Liver (tissue), 9 donors: Measurements from ENCODE around the gene CETN2. TPM values are rescaled to one million over a fixed set of nuclear protein-coding genes. Genes with fewer than 3 reads are reported as not detected.

Experiments
- DNase-seq: peaks from one replicate; pipeline ENCODE4 v3.0.0-alpha.2; 2017; ENCODE audit warnings: low spot score
- H3K27ac ChIP-seq, 2 donors: one replicate each; pipeline ENCODE4 v1.7.0; 2013; ENCODE audit warnings: inconsistent platforms in 2 of 2, low read length in 2 of 2, control low read depth in 1 of 2, low read depth in 1 of 2, mild to moderate bottlenecking in 1 of 2
- H3K27me3 ChIP-seq, 4 donors: one replicate each; pipeline versions ENCODE4 v1.6.1 to v1.7.0; 2013; ENCODE audit warnings: low read length in 3 of 4, inconsistent platforms in 1 of 4, mild to moderate bottlenecking in 1 of 4, moderate library complexity in 1 of 4; ENCODE audit not compliant: control insufficient read depth in 4 of 4, insufficient read depth in 4 of 4
- H3K36me3 ChIP-seq, 4 donors: one replicate each; pipeline versions ENCODE4 v1.6.1 to v1.7.0; 2013; ENCODE audit warnings: low read length in 3 of 4, mild to moderate bottlenecking in 3 of 4, low read depth in 1 of 4, moderate library complexity in 1 of 4; ENCODE audit not compliant: control insufficient read depth in 4 of 4, insufficient read depth in 3 of 4
- H3K4me1 ChIP-seq, 4 donors: one replicate each; pipeline versions ENCODE4 v1.6.1 to v1.7.0; 2013; ENCODE audit warnings: low read length in 3 of 4, mild to moderate bottlenecking in 3 of 4, moderate library complexity in 1 of 4; ENCODE audit not compliant: control insufficient read depth in 4 of 4, insufficient read depth in 4 of 4
- H3K4me3 ChIP-seq, 3 donors: one replicate each; pipeline versions ENCODE4 v1.6.1 to v1.7.0; 2013; ENCODE audit warnings: low read length in 3 of 3, control low read depth in 1 of 3, low read depth in 1 of 3, mild to moderate bottlenecking in 1 of 3
- H3K9ac ChIP-seq, 2 donors: one replicate each; pipeline ENCODE4 v1.7.0; 2013; ENCODE audit warnings: low read length in 2 of 2, mild to moderate bottlenecking in 2 of 2, moderate library complexity in 2 of 2, control low read depth in 1 of 2, low read depth in 1 of 2
- H3K9me3 ChIP-seq, 4 donors: one replicate each; pipeline versions ENCODE4 v1.6.1 to v1.7.0; 2013; ENCODE audit warnings: low read length in 3 of 4; ENCODE audit not compliant: control insufficient read depth in 4 of 4
- EGR1 ChIP-seq, 2 donors: IDR thresholded peaks; 2 replicates each; pipeline ENCODE4 v1.6.1; 2016 to 2018; ENCODE audit warnings: antibody characterized with exemption in 2 of 2, low read depth in 2 of 2
- FOXA1 ChIP-seq: IDR thresholded peaks from 2 replicates; pipeline ENCODE4 v1.6.1; 2016; ENCODE audit warnings: antibody characterized with exemption
- FOXA2 ChIP-seq: IDR thresholded peaks from 2 replicates; pipeline ENCODE4 v1.6.1; 2016; ENCODE audit warnings: antibody characterized with exemption
- GABPA ChIP-seq, 2 donors: IDR thresholded peaks in 1 of 2; conservative IDR thresholded peaks in 1 of 2; 2 replicates each; pipeline ENCODE4 v1.6.1; 2016; ENCODE audit warnings: antibody characterized with exemption in 2 of 2, mild to moderate bottlenecking in 1 of 2, moderate library complexity in 1 of 2
- HNF4A ChIP-seq, 2 donors: conservative IDR thresholded peaks; 2 replicates each; pipeline ENCODE4 v1.6.1; 2016; ENCODE audit warnings: antibody characterized with exemption in 2 of 2, mild to moderate bottlenecking in 2 of 2
- HNF4G ChIP-seq: IDR thresholded peaks from 2 replicates; pipeline ENCODE4 v1.6.1; 2016; ENCODE audit warnings: antibody characterized with exemption
- MAX ChIP-seq: IDR thresholded peaks from 2 replicates; pipeline ENCODE4 v1.6.1; 2016; ENCODE audit warnings: antibody characterized with exemption
- RAD21 ChIP-seq, 2 donors: IDR thresholded peaks; 2 replicates each; pipeline ENCODE4 v1.6.1; 2016; ENCODE audit warnings: antibody characterized with exemption in 2 of 2, mild to moderate bottlenecking in 2 of 2
- REST ChIP-seq: IDR thresholded peaks from 2 replicates; pipeline ENCODE4 v1.6.1; 2016; ENCODE audit warnings: antibody characterized with exemption, mild to moderate bottlenecking
- RXRA ChIP-seq, 2 donors: IDR thresholded peaks; 2 replicates each; pipeline ENCODE4 v1.6.1; 2017 to 2018; ENCODE audit warnings: antibody characterized with exemption in 2 of 2, mild to moderate bottlenecking in 1 of 2
- SP1 ChIP-seq: IDR thresholded peaks from 2 replicates; pipeline ENCODE4 v1.6.1; 2018; ENCODE audit warnings: antibody characterized with exemption, mild to moderate bottlenecking
- TAF1 ChIP-seq: conservative IDR thresholded peaks from 2 replicates; pipeline ENCODE4 v1.6.1; 2016; ENCODE audit warnings: antibody characterized with exemption, mild to moderate bottlenecking
- YY1 ChIP-seq: IDR thresholded peaks from 2 replicates; pipeline ENCODE4 v1.6.1; 2016; ENCODE audit warnings: antibody characterized with exemption, mild to moderate bottlenecking
- WGBS: extraction: QIAGEN DNeasy Blood & Tissue Kit; methylation state at CpG from one replicate; pipeline ENCODE4 v1.1.7; 2013; 5-methylcytosine and 5-hydroxymethylcytosine counted together
- polyA plus RNA-seq, 2 donors: library from polyadenylated mRNA; stranded (reverse) in 1 of 2; unstranded in 1 of 2; fragments of 200-250 nt in 1 of 2; fragments of >200 nt in 1 of 2; fragmentation: Nextera tagmentation in 1 of 2; extraction: Ambion mirVana in 1 of 2; gene quantifications; one replicate each; pipeline versions ENCODE4 v1.2.1 to v1.2.3, GENCODE V29; 2013 to 2015
- total RNA-seq, 2 donors: library from RNA; depleted of rRNA; stranded (reverse); fragments of >200 nt; gene quantifications; one replicate each; pipeline ENCODE4 v1.2.3, GENCODE V29; 2014
- donor health status: healthy.
- donor health status: healthy.
- donor health status: healthy.
- donor health status: healthy.
- donor health status: healthy.

The CETN2 gene
- total and polyA plus RNA-seq, 4 donors, result 10.1 to 24.3 (median 13.7) TPM

DNA sequence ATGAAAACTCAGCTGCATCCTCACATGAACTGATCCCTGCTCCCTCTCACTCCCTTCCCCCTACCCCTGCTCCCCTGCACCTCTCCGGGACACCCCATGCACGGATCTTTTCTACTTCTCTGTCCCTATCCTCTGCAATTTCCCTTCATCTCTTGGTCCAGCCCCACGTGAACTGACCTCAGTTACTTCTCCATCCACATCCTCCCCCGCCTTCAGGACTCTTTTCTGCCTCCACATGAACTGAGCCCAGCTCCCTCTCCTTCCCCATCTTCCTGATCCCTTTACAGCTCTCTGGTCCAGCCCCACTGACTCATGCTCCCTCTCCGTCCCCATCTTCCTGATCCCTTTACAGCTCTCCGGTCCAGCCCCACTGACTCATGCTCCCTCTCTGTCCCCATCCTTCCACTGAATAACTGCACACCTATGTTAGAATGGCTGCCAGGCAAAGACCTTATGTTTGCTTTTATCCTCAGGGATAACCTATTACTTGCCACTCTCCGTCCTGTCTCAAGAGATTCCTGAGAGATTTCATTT, 5.6 kb downstream of the CETN2 start:
- Histone ChIP-seq H3K4me1 (peaks cover under 1 to 10% (median 6%) of the 10 kb centered on the region in 4 donors), H3K9me3 (no peaks in the 10 kb centered on the region), H3K36me3 (peaks cover 0 to 3% (median 1%) of the 10 kb centered on the region in 4 donors), H3K4me3 (no peak overlapping the region), H3K27me3 (no peaks in the 10 kb centered on the region), H3K27ac (no peak overlapping the region), H3K9ac (no peak overlapping the region)
- TF ChIP-seq EGR1 (IDR thresholded peaks at IDR 0.05; ENCODE audit: low read depth in 2 of 2), result no peak
- no peak for TF ChIP-seq REST
- no peak for TF ChIP-seq HNF4A (conservative IDR thresholded peaks at IDR 0.05)
- no peak for TF ChIP-seq TAF1
- TF ChIP-seq MAX, result no peak
- TF ChIP-seq SP1, result no peak
- no peak for TF ChIP-seq RXRA (IDR thresholded peaks at IDR 0.05)
- TF ChIP-seq HNF4G, result no peak
- TF ChIP-seq RAD21 (IDR thresholded peaks at IDR 0.05), result no peak
- WGBS, result 83% methylated on average over 7 of the region's 7 CpGs
- no peak for DNase-seq

DNA sequence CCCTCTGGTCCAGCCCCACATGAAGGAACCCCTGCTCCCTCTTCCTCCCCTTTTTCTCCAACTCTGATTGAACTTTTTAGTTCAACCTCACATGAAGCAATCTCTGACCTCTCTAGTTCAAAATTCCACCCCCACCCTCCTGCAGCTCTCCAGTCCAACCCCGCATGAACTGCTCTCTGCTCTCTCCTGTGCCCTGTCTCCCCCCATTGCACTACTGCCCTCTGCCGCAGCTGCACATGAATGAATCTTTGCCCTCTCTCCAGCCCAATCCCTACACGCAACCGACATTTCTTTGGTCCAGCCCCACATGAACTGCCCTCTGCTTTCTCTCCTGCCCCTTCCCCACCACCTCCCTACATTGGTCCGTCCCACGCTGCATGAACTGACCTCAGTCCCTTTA, 6.9 kb downstream of the CETN2 start:
- H3K36me3 ChIP-seq, result peaks cover 0 to 3% (median 1%) of the 10 kb centered on the region in 4 donors
- no peak overlapping the region for H3K9ac ChIP-seq
- H3K4me3 ChIP-seq, result no peak overlapping the region
- H3K9me3 ChIP-seq, result no peaks in the 10 kb centered on the region
- no peak for TF ChIP-seq FOXA2
- TF ChIP-seq RXRA (IDR thresholded peaks at IDR 0.05), result peak in 1 of 2 donors; percentile 51
- TF ChIP-seq HNF4A (conservative IDR thresholded peaks at IDR 0.05), result peak; percentile 66 to 73
- peak; percentile 22 for TF ChIP-seq SP1
- TF ChIP-seq RAD21 (IDR thresholded peaks at IDR 0.05), result no peak
- no peaks in the 10 kb centered on the region for H3K27me3 ChIP-seq
- H3K4me1 ChIP-seq, result peaks cover 0 to 8% (median 2%) of the 10 kb centered on the region in 4 donors
- no peak overlapping the region for H3K27ac ChIP-seq
- no peak for DNase-seq
- WGBS, result 34% methylated on average over 6 of the region's 6 CpGs

GRCh38 chrX:152822383-152823086, 8.0 kb downstream of the CETN2 start:
- no peaks in the 10 kb centered on the region for H3K9me3 ChIP-seq
- no peak overlapping the region for H3K4me3 ChIP-seq
- H3K36me3 ChIP-seq, result peaks cover 0 to 2% (median 0%) of the 10 kb centered on the region in 4 donors
- WGBS, result 77% methylated on average over 6 of the region's 6 CpGs
- no peak overlapping the region for H3K27ac ChIP-seq
- DNase-seq, result no peak
- TF ChIP-seq SP1, result no peak
- TF ChIP-seq YY1, result no peak
- no peak for TF ChIP-seq HNF4G
- no peak for TF ChIP-seq EGR1 (IDR thresholded peaks at IDR 0.05; ENCODE audit: low read depth in 2 of 2)
- TF ChIP-seq FOXA1, result no peak
- TF ChIP-seq RAD21 (IDR thresholded peaks at IDR 0.05), result no peak
- no peak for TF ChIP-seq GABPA (IDR thresholded peaks at IDR 0.05 in 1 of 2, conservative IDR thresholded peaks at IDR 0.05 in 1 of 2)
- TF ChIP-seq RXRA (IDR thresholded peaks at IDR 0.05), result no peak
- TF ChIP-seq HNF4A (conservative IDR thresholded peaks at IDR 0.05), result no peak
- H3K9ac ChIP-seq, result no peak overlapping the region
- peaks cover 0 to 10% (median 2%) of the 10 kb centered on the region in 4 donors for H3K4me1 ChIP-seq
- no peaks in the 10 kb centered on the region for H3K27me3 ChIP-seq
